ENCODE measurements around the gene DRC7. TPM values are rescaled to one million over a fixed set of nuclear protein-coding genes. Genes with fewer than 3 reads are reported as not detected.
"Not testable (repeated sequence)": the region's sequence is repeated elsewhere in the genome, so short reads cannot be mapped to it uniquely, and the experiment has no call there.

The DRC7 gene
- total and polyA plus RNA-seq, 2 experiments from 2014 or later: not detected

- H3K9me2 ChIP-seq (ENCODE audit: insufficient read depth): no peaks in the 10 kb centered on the region
- 0 out of 2 replicates have a peak, but pooled peaks cover 1% of the 10 kb centered on the region for H3K79me2 ChIP-seq (ENCODE audit: insufficient read depth)
- no peak overlapping the region for H3K27ac ChIP-seq
- H2AFZ ChIP-seq: no peak overlapping the region
- H3K9me3 ChIP-seq (ENCODE audit: low read depth): no peaks in the 10 kb centered on the region
- no peaks in the 10 kb centered on the region for H3F3A ChIP-seq (ENCODE audit: insufficient read depth)
- no peaks in the 10 kb centered on the region for H4K20me1 ChIP-seq (ENCODE audit: insufficient read depth)
- H3K36me3 ChIP-seq (ENCODE audit: low read depth): peaks cover 6% of the 10 kb centered on the region; the same call in 1 of the 2 replicates
- no peak overlapping the region for H3K4me2 ChIP-seq (ENCODE audit: unreplicated experiment)
- WGBS, 2 experiments (ENCODE audit: low coverage in 1 of 2, low lambda C conversion rate in 2 of 2, missing lambda C conversion rate in 2 of 2): 78% methylated on average over 23 of the region's 23 CpGs
- H3K4me1 ChIP-seq (ENCODE audit: insufficient read depth): no peaks in the 10 kb centered on the region
- DNase-seq: no peak
- in situ Hi-C loops (cut with MboI): no loop called here
- no peak overlapping the region for H3K4me3 ChIP-seq
- no peak overlapping the region for H3K9ac ChIP-seq
- TF ChIP-seq EZH2phosphoT487 (IDR thresholded peaks at IDR 0.05; ENCODE audit: insufficient read depth, low read depth): no peak
- no peak for TF ChIP-seq EZH2 (IDR thresholded peaks at IDR 0.05; ENCODE audit: insufficient read depth, poor library complexity, severe bottlenecking)
- no peaks in the 10 kb centered on the region for H3K27me3 ChIP-seq (replicated peaks; ENCODE audit: insufficient read depth)
Measured at GRCh38 chr16:57775661-57776469, 81.3 kb downstream of the DRC7 start.

DNA sequence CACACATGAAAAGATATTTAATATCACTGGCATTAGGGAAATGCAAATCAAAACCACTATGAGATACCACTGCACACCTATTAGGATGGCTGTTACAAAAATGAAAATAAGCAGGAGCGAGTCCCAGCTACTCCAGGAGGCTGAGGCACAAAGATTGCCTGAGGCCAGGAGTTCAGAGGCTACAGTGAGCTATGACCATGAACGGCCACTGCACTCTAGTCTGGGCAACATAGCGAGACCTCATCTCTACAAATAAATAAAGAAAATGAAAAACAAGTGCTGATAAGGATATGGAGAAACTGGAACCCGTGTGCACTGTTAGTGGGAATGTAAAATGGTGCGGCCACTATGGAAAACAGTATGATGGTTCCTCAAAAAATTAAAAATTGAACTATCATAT, 84.1 kb downstream of the DRC7 start:
- H3F3A ChIP-seq (ENCODE audit: insufficient read depth): peaks cover 5% of the 10 kb centered on the region; the same call in 1 of the 2 replicates
- H3K9me2 ChIP-seq (ENCODE audit: insufficient read depth): no peaks in the 10 kb centered on the region
- H3K27me3 ChIP-seq (replicated peaks; ENCODE audit: insufficient read depth): no peaks in the 10 kb centered on the region
- no peak overlapping the region for H3K9ac ChIP-seq
- peaks cover 6% of the 10 kb centered on the region; the same call in 1 of the 2 replicates for H3K36me3 ChIP-seq (ENCODE audit: low read depth)
- no peak for DNase-seq
- no peaks in the 10 kb centered on the region for H3K4me1 ChIP-seq (ENCODE audit: insufficient read depth)
- H3K4me2 ChIP-seq (ENCODE audit: unreplicated experiment): no peak overlapping the region
- TF ChIP-seq EZH2phosphoT487 (IDR thresholded peaks at IDR 0.05; ENCODE audit: insufficient read depth, low read depth) (no peak), EZH2 (IDR thresholded peaks at IDR 0.05; ENCODE audit: insufficient read depth, poor library complexity, severe bottlenecking) (no peak)
- H3K79me2 ChIP-seq (ENCODE audit: insufficient read depth): peaks cover 11% of the 10 kb centered on the region; the same call in 1 of the 2 replicates
- H2AFZ ChIP-seq: no peak overlapping the region
- in situ Hi-C loops (cut with MboI): no loop called here
- H3K9me3 ChIP-seq (ENCODE audit: low read depth): no peaks in the 10 kb centered on the region
- WGBS, 2 experiments (ENCODE audit: low coverage in 1 of 2, low lambda C conversion rate in 2 of 2, missing lambda C conversion rate in 2 of 2): 88 to 90% methylated on average over 5 of the region's 5 CpGs
- no peak overlapping the region for H3K4me3 ChIP-seq
- H4K20me1 ChIP-seq (ENCODE audit: insufficient read depth): no peaks in the 10 kb centered on the region
- H3K27ac ChIP-seq: no peak overlapping the region

DNA sequence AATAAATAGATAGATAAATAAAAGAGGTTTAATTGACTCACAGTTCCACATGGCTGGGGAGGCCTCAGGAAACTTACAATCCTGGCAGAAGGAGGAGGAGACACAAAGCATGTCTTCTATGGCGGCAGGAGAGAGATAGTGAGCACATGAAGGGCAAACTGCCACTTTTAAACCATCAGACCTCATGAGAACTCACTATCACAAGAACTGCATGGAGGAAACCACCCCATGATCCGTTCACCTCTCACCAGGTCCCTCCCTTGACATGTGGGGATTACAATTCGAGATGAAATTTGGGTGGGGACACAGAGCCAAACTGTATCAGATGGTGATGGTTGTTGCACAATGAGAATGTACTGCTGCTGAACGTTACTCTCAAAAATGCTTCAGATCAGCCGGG, 85.2 kb downstream of the DRC7 start:
- H3K4me1 ChIP-seq (ENCODE audit: insufficient read depth); H3K36me3 ChIP-seq (ENCODE audit: low read depth); H3K27ac ChIP-seq; H3F3A ChIP-seq (ENCODE audit: insufficient read depth); H4K20me1 ChIP-seq (ENCODE audit: insufficient read depth); H3K4me3 ChIP-seq; H3K9me3 ChIP-seq (ENCODE audit: low read depth); DNase-seq; H3K4me2 ChIP-seq (ENCODE audit: unreplicated experiment); in situ Hi-C loops (cut with MboI); H3K9ac ChIP-seq; H2AFZ ChIP-seq; H3K27me3 ChIP-seq (replicated peaks; ENCODE audit: insufficient read depth); H3K9me2 ChIP-seq (ENCODE audit: insufficient read depth): not testable (repeated sequence)
- WGBS, 2 experiments (ENCODE audit: low coverage in 1 of 2, low lambda C conversion rate in 2 of 2, missing lambda C conversion rate in 2 of 2): 95 to 96% methylated on average over 5 of the region's 5 CpGs
- H3K79me2 ChIP-seq (ENCODE audit: insufficient read depth): peaks cover 11% of the 10 kb centered on the region; the same call in 1 of the 2 replicates

GRCh38 chr16:57781349-57781740, 86.7 kb downstream of the DRC7 start:
- peaks cover 5% of the 10 kb centered on the region; the same call in 1 of the 2 replicates for H3F3A ChIP-seq (ENCODE audit: insufficient read depth)
- 100% methylated on average over 1 of the region's 1 CpG for WGBS, 2 experiments (ENCODE audit: low coverage in 1 of 2, low lambda C conversion rate in 2 of 2, missing lambda C conversion rate in 2 of 2)
- H3K4me3 ChIP-seq: no peak overlapping the region
- peaks cover 11% of the 10 kb centered on the region; the same call in 1 of the 2 replicates for H3K79me2 ChIP-seq (ENCODE audit: insufficient read depth)
- H3K4me1 ChIP-seq (ENCODE audit: insufficient read depth): no peaks in the 10 kb centered on the region
- H3K9me3 ChIP-seq (ENCODE audit: low read depth): no peaks in the 10 kb centered on the region
- H3K9ac ChIP-seq: no peak overlapping the region
- no peak overlapping the region for H2AFZ ChIP-seq
- in situ Hi-C loops (cut with MboI): no loop called here
- no peaks in the 10 kb centered on the region for H3K27me3 ChIP-seq (replicated peaks; ENCODE audit: insufficient read depth)
- H4K20me1 ChIP-seq (ENCODE audit: insufficient read depth): no peaks in the 10 kb centered on the region
- H3K27ac ChIP-seq: no peak overlapping the region
- no peak for DNase-seq
- H3K36me3 ChIP-seq (ENCODE audit: low read depth): peaks cover 5% of the 10 kb centered on the region; the same call in 1 of the 2 replicates
- no peak overlapping the region for H3K4me2 ChIP-seq (ENCODE audit: unreplicated experiment)
- H3K9me2 ChIP-seq (ENCODE audit: insufficient read depth): no peaks in the 10 kb centered on the region
- TF ChIP-seq EZH2 (IDR thresholded peaks at IDR 0.05; ENCODE audit: insufficient read depth, poor library complexity, severe bottlenecking) (no peak), EZH2phosphoT487 (IDR thresholded peaks at IDR 0.05; ENCODE audit: insufficient read depth, low read depth) (no peak)

Small RNA genes within 50 kb of the gene (microRNA-seq; reads per million reads assigned to microRNA genes)
- gene MIR6772 (ENCODE audit: borderline number of aligned reads): not detected

Small RNA genes within 50 kb of the gene (small RNA-seq; reads per million reads assigned to genes)
- not detected for gene MIR6772 (ENCODE audit: low read depth, low replicate concordance)

Other genes starting within 250 kb of the DRC7 start
- 35.7 TPM in 2 replicates for gene CIAPIN1, start 247.4 kb upstream of the DRC7 start, total RNA-seq (2014; rRNA removed; shearing (Covaris generic))
- 45.1 and 55.2 TPM in 2 replicates for gene CIAPIN1, start 247.4 kb upstream of the DRC7 start, polyA plus RNA-seq (2016; fragmentation: Nextera tagmentation; extraction: Ambion mirVana)
- gene COQ9, start 247.3 kb upstream of the DRC7 start, total RNA-seq (2014; rRNA removed; shearing (Covaris generic)): 31.5 and 41.3 TPM in 2 replicates
- gene COQ9, start 247.3 kb upstream of the DRC7 start, polyA plus RNA-seq (2016; fragmentation: Nextera tagmentation; extraction: Ambion mirVana): 41.4 and 41.8 TPM in 2 replicates
- gene POLR2C, start 232.1 kb upstream of the DRC7 start, total RNA-seq (2014; rRNA removed; shearing (Covaris generic)): 152 and 163 TPM in 2 replicates
- 39.6 and 40.0 TPM in 2 replicates for gene POLR2C, start 232.1 kb upstream of the DRC7 start, polyA plus RNA-seq (2016; fragmentation: Nextera tagmentation; extraction: Ambion mirVana)
- gene DOK4, start 208.3 kb upstream of the DRC7 start, total RNA-seq (2014; rRNA removed; shearing (Covaris generic)): 51.6 and 60.5 TPM in 2 replicates
- 44.6 and 47.1 TPM in 2 replicates for gene DOK4, start 208.3 kb upstream of the DRC7 start, polyA plus RNA-seq (2016; fragmentation: Nextera tagmentation; extraction: Ambion mirVana)
- 17.7 and 20.6 TPM in 2 replicates for gene CCDC102A, start 158.2 kb upstream of the DRC7 start, total RNA-seq (2014; rRNA removed; shearing (Covaris generic))
- gene CCDC102A, start 158.2 kb upstream of the DRC7 start, polyA plus RNA-seq (2016; fragmentation: Nextera tagmentation; extraction: Ambion mirVana): 3.9 and 4.6 TPM in 2 replicates
- gene ADGRG5, start 152.2 kb upstream of the DRC7 start, total RNA-seq (2014; rRNA removed; shearing (Covaris generic)): not detected in 2 replicates
- 0.05 and 0.18 TPM in 2 replicates for gene ADGRG5, start 152.2 kb upstream of the DRC7 start, polyA plus RNA-seq (2016; fragmentation: Nextera tagmentation; extraction: Ambion mirVana)
- gene ADGRG1, start 66.2 kb upstream of the DRC7 start, total RNA-seq (2014; rRNA removed; shearing (Covaris generic)): 0.54 and 0.89 TPM in 2 replicates
- gene ADGRG1, start 66.2 kb upstream of the DRC7 start, polyA plus RNA-seq (2016; fragmentation: Nextera tagmentation; extraction: Ambion mirVana): 0.58 and 1.2 TPM in 2 replicates
- not detected in 2 replicates for gene ADGRG3, start 26.5 kb upstream of the DRC7 start, total RNA-seq (2014; rRNA removed; shearing (Covaris generic))
- not detected in 2 replicates for gene ADGRG3, start 26.5 kb upstream of the DRC7 start, polyA plus RNA-seq (2016; fragmentation: Nextera tagmentation; extraction: Ambion mirVana)
- 20.2 and 27.9 TPM in 2 replicates for gene KATNB1, start 41.0 kb downstream of the DRC7 start, total RNA-seq (2014; rRNA removed; shearing (Covaris generic))
- gene KATNB1, start 41.0 kb downstream of the DRC7 start, polyA plus RNA-seq (2016; fragmentation: Nextera tagmentation; extraction: Ambion mirVana): 18.1 and 19.3 TPM in 2 replicates
- 50.0 and 65.3 TPM in 2 replicates for gene KIFC3, start 107.7 kb downstream of the DRC7 start, total RNA-seq (2014; rRNA removed; shearing (Covaris generic))
- 27.0 and 28.4 TPM in 2 replicates for gene KIFC3, start 107.7 kb downstream of the DRC7 start, polyA plus RNA-seq (2016; fragmentation: Nextera tagmentation; extraction: Ambion mirVana)

Data from GM23248 (cell line).